Cardiac septum (tissue), 1 donor: Measurements from ENCODE around the gene PRCD. TPM values are rescaled to one million over a fixed set of nuclear protein-coding genes. Genes with fewer than 3 reads are reported as not detected.
"Not testable (repeated sequence)": the region's sequence is repeated elsewhere in the genome, so short reads cannot be mapped to it uniquely, and the experiment has no call there.

Experiments used
- DNase-seq: peaks from one replicate; pipeline ENCODE4 v3.0.0-alpha.2; 2020; ENCODE audit warnings: low spot score
- intact Hi-C: fragments of 100-400 bp; cut with DNase I; formaldehyde crosslinking; loops from one replicate; pipeline ENCODE4 v1.14.0; 2022
- total RNA-seq: library from RNA; stranded (reverse); fragmentation: NEBNext Ultra II Directional; extraction: Animal tissue kit (Norgen Biotek cat#: 25700); gene quantifications from one replicate; pipeline ENCODE4 v1.2.1, GENCODE V29; 2021
- donor health status: DM: no; HTN: no; CAD: no.

PRCD gene
- total RNA-seq, 1 donor from 2014 or later = 2.7 TPM

GRCh38 chr17:76524598-76525512, 15.0 kb upstream of the PRCD start:
- intact Hi-C loops = loop anchor here (5.0 kb wide), 2 partner anchors 62 to 192 kb away; partner anchors contain the start of gene ST6GALNAC2

GRCh38 chr17:76525513-76525833, 14.4 kb upstream of the PRCD start:
- not testable (repeated sequence) for DNase-seq
- intact Hi-C loops = loop anchor here (5.0 kb wide), 1 partner anchor 192 kb away; no protein-coding TSS in a partner anchor

More at GRCh38 chr17:76524598-76525512, 15.0 kb upstream of the PRCD start:
- DNase-seq = peak; percentile 77

- intact Hi-C loops = loop anchor here (5.0 kb wide), 1 partner anchor 190 kb away; no protein-coding TSS in a partner anchor
- DNase-seq = peak; percentile 67
Measured at GRCh38 chr17:76527016-76527415, 12.8 kb upstream of the PRCD start.

GRCh38 chr17:76527430-76528111, 12.3 kb upstream of the PRCD start:
- intact Hi-C loops = loop anchor here (5.0 kb wide), 1 partner anchor 190 kb away; no protein-coding TSS in a partner anchor
- DNase-seq = no peak

- no peak for DNase-seq
- intact Hi-C loops = loop anchor here (5.0 kb wide), 1 partner anchor 189 kb away; no protein-coding TSS in a partner anchor
Measured at GRCh38 chr17:76528156-76528527, 11.7 kb upstream of the PRCD start.

- intact Hi-C loops = loop anchor here (1.0 to 5.0 kb wide), 2 partner anchors 13 to 189 kb away; no protein-coding TSS in a partner anchor
- DNase-seq = peak; percentile 73
Measured at GRCh38 chr17:76528528-76529223, 11.2 kb upstream of the PRCD start.

GRCh38 chr17:76529224-76530094, 10.4 kb upstream of the PRCD start:
- intact Hi-C loops = loop anchor here (1.0 to 5.0 kb wide), 2 partner anchors 14 to 188 kb away; no protein-coding TSS in a partner anchor
- peak; percentile 88 for DNase-seq

GRCh38 chr17:76530095-76530723, 9.6 kb upstream of the PRCD start:
- intact Hi-C loops = no loop called here
- no peak for DNase-seq

- DNase-seq = peak; percentile 71
- intact Hi-C loops = no loop called here
Measured at GRCh38 chr17:76530811-76531485, 8.9 kb upstream of the PRCD start.

- intact Hi-C loops = no loop called here
- DNase-seq = peak; percentile 64
Measured at GRCh38 chr17:76531486-76532038, 8.3 kb upstream of the PRCD start.

GRCh38 chr17:76532072-76532651, 7.7 kb upstream of the PRCD start:
- DNase-seq = no peak
- intact Hi-C loops = no loop called here

GRCh38 chr17:76533640-76534359, 6.0 kb upstream of the PRCD start:
- DNase-seq, intact Hi-C loops: not testable (repeated sequence)

GRCh38 chr17:76534831-76535732, 4.8 kb upstream of the PRCD start:
- no peak for DNase-seq
- intact Hi-C loops = no loop called here

- no peak for DNase-seq
- intact Hi-C loops = no loop called here
Measured at GRCh38 chr17:76535788-76536510, 3.9 kb upstream of the PRCD start.
